KMS-11 (cell line): Measurements from ENCODE around the gene TANC1.

Source experiments
- H2AFZ ChIP-seq: fragments of 200-600 bp; sonication (generic); 2 replicates; pipeline ENCODE4 v1.6.1; 2016; ENCODE audit warnings: antibody characterized with exemption, mixed run types, low read depth
- H3K27ac ChIP-seq: fragments of 200-600 bp; sonication (generic); 2 replicates; pipeline ENCODE4 v1.6.1; 2016; ENCODE audit warnings: mild to moderate bottlenecking, mixed run types
- H3K27me3 ChIP-seq: fragments of 200-600 bp; sonication (generic); 2 replicates; pipeline ENCODE4 v1.6.1; 2017; ENCODE audit warnings: mild to moderate bottlenecking, low read depth, mixed run types, moderate library complexity; ENCODE audit not compliant: insufficient read depth
- H3K36me3 ChIP-seq: fragments of 200-600 bp; sonication (generic); 2 replicates; pipeline ENCODE4 v1.6.1; 2017; ENCODE audit warnings: mild to moderate bottlenecking, mixed run types; ENCODE audit not compliant: insufficient read depth
- H3K4me1 ChIP-seq: fragments of 200-600 bp; sonication (generic); 2 replicates; pipeline ENCODE4 v1.6.1; 2016; ENCODE audit warnings: mild to moderate bottlenecking, low read depth, mixed run types; ENCODE audit not compliant: poor library complexity, severe bottlenecking
- H3K4me2 ChIP-seq: fragments of 200-600 bp; sonication (generic); 2 replicates; pipeline ENCODE4 v1.7.0; 2016; ENCODE audit warnings: mild to moderate bottlenecking, mixed run types
- H3K4me3 ChIP-seq: fragments of 200-600 bp; sonication (generic); IDR thresholded peaks from 2 replicates; pipeline ENCODE4 v1.6.1; 2017; ENCODE audit warnings: low read depth, low read length, mixed read lengths; ENCODE audit not compliant: insufficient read depth
- H3K79me2 ChIP-seq: fragments of 200-600 bp; sonication (generic); 2 replicates; pipeline ENCODE4 v1.6.1; 2016; ENCODE audit warnings: low read depth, mixed run types; ENCODE audit not compliant: insufficient read depth
- H3K9ac ChIP-seq: fragments of 200-600 bp; sonication (generic); 2 replicates; pipeline ENCODE4 v1.6.1; 2016; ENCODE audit warnings: mild to moderate bottlenecking, mixed run types
- H4K20me1 ChIP-seq: fragments of 200-600 bp; sonication (generic); 2 replicates; pipeline ENCODE4 v1.6.1; 2016; ENCODE audit warnings: mild to moderate bottlenecking, mixed run types; ENCODE audit not compliant: insufficient read depth
- CTCF ChIP-seq: fragments of 200-600 bp; sonication (generic); conservative IDR thresholded peaks from 2 replicates; pipeline ENCODE4 v1.6.1; 2017; ENCODE audit warnings: low read depth, mild to moderate bottlenecking, antibody characterized with exemption, low read length, moderate library complexity, mixed read lengths

TANC1 gene

GRCh38 chr2:159131914-159132281 lies 163.5 kb downstream of the TANC1 start:
- Histone ChIP-seq H3K36me3 (no peaks in the 10 kb centered on the region), H3K27ac (no peak overlapping the region), H4K20me1 (no peaks in the 10 kb centered on the region), H3K9ac (no peak overlapping the region), H3K4me1 (peaks cover 14% of the 10 kb centered on the region), H3K27me3 (no peaks in the 10 kb centered on the region), H2AFZ (no peak overlapping the region), H3K4me3 (no peak overlapping the region), H3K4me2 (no peak overlapping the region), H3K79me2 (peaks cover 7% of the 10 kb centered on the region; the same call in 1 of the 2 replicates)
- TF ChIP-seq CTCF, result no peak

- Histone ChIP-seq H3K79me2 (peaks cover 7% of the 10 kb centered on the region; the same call in 1 of the 2 replicates), H3K4me1 (peaks cover 8% of the 10 kb centered on the region), H3K27ac (no peak overlapping the region), H3K4me3 (no peak overlapping the region), H2AFZ (no peak overlapping the region), H3K9ac (no peak overlapping the region), H3K36me3 (no peaks in the 10 kb centered on the region), H4K20me1 (no peaks in the 10 kb centered on the region), H3K27me3 (no peaks in the 10 kb centered on the region), H3K4me2 (no peak overlapping the region)
- no peak for TF ChIP-seq CTCF
Measured at GRCh38 chr2:159133797-159134196, 165.4 kb downstream of the TANC1 start.

- no peak overlapping the region for H3K27ac ChIP-seq
- H3K4me3 ChIP-seq, result no peak overlapping the region
- H3K27me3 ChIP-seq, result no peaks in the 10 kb centered on the region
- no peak overlapping the region for H3K9ac ChIP-seq
- peaks cover 7% of the 10 kb centered on the region; the same call in 1 of the 2 replicates for H3K79me2 ChIP-seq
- no peak for TF ChIP-seq CTCF
- no peaks in the 10 kb centered on the region for H3K4me1 ChIP-seq
- no peaks in the 10 kb centered on the region for H3K36me3 ChIP-seq
- H4K20me1 ChIP-seq, result no peaks in the 10 kb centered on the region
- no peak overlapping the region for H3K4me2 ChIP-seq
- H2AFZ ChIP-seq, result no peak overlapping the region
Measured at GRCh38 chr2:159134979-159135378, 166.5 kb downstream of the TANC1 start.

- H3K4me3 ChIP-seq, result no peak overlapping the region
- H3K4me2 ChIP-seq, result no peak overlapping the region
- H3K27me3 ChIP-seq, result no peaks in the 10 kb centered on the region
- H3K9ac ChIP-seq, result no peak overlapping the region
- no peak overlapping the region for H2AFZ ChIP-seq
- H3K4me1 ChIP-seq, result no peaks in the 10 kb centered on the region
- peaks cover 7% of the 10 kb centered on the region; the same call in 1 of the 2 replicates for H3K79me2 ChIP-seq
- no peaks in the 10 kb centered on the region for H3K36me3 ChIP-seq
- H4K20me1 ChIP-seq, result no peaks in the 10 kb centered on the region
- TF ChIP-seq CTCF, result no peak
- no peak overlapping the region for H3K27ac ChIP-seq
Measured at GRCh38 chr2:159136391-159136790, 168.0 kb downstream of the TANC1 start.
